NCI-H510A (cell line): ENCODE data around the gene GUK1.
"Not testable (repeated sequence)": the region's sequence is repeated elsewhere in the genome, so short reads cannot be mapped to it uniquely, and the experiment has no call there.

Experiments used
- DNase-seq: peaks from one replicate; lab custom pipeline; 2025; lab: John Stamatoyannopoulos, UW

GUK1 gene

DNA sequence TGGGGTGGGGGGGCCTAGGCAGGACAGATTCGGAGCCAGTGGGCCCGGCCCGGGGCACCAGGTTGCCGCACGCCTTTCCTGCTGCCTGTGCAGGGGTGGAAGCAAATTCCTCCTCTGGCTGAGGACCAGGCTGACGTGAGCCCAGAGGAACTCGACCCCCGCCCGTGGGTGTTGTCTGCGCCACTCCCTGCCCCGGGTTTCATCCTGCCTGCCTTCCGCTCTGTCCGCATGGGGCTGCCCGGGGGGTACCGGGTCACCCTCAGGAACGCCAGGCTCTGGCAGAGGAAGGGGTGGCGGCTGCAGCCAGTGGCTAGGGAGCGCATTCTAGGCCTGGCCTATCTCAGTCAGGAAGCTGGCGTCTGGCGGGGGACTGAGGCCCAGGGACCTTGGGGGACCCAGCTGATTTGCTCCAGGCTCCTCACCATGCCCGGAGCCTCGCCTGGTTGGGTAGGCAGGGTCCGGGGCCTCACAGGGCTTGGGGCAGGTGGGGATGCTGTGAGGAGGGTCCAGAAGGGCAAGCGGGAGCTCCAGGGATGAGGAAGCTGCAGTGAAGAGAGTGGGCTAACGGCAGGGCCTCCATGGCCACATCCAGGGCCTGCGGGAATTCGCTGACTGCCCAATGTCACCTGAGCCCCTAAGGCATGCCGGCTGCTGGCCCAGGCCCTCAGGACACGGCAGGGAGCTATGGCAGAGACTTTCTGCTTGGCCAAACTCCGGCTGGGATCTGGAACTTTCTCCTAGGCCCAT, 23.1 kb downstream of the GUK1 start:
- no peak for DNase-seq

GRCh38 chr1:228163776-228164519, 23.9 kb downstream of the GUK1 start:
- no peak for DNase-seq

- no peak for DNase-seq
Observed at GRCh38 chr1:228164561-228165371, 24.7 kb downstream of the GUK1 start.

- DNase-seq = peak; percentile 91
Observed at GRCh38 chr1:228165372-228166169, 25.5 kb downstream of the GUK1 start, which contains the start of gene IBA57. TSS of gene IBA57 (plus strand) at chr1:228165804. CDS start at chr1:228165817, 13 bp downstream.

DNA sequence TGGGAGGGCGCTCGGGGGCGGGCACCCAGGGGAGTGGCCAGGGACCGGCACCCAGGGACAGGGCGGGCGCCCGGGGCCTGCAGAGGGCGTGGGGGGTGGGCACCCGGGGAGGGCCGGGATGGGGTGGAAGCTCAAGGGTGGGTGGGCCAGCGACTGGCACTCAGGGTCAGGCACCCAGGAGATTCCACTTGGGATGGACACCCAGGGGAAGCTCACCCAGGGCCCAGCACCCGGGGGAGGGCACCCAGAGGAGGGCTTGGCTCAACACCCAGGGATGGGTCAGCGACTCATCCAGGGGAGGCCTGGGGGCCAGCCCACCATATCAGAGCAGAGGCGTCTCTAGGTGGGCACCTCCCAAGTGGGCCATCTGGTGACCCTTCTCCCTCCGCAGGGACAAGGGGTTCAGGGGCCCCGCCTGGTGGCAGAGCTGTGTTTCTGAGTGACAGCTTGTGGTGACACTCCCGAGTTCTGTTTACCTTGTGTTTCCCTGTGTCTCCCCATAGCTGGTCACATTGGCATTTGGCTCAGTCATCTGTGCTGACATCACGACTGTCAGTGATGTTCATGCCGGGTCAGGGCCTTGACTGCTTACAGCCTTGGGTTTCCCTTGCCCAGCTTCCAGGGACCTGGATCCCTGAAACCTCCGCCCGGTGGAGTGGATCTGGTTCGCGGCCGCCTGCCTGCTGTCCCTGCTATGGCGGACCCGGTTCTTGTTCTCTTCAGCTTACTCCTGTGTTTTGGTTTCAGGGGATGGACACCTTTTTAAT, 26.3 kb downstream of the GUK1 start:
- peak; percentile 21 for DNase-seq

DNA sequence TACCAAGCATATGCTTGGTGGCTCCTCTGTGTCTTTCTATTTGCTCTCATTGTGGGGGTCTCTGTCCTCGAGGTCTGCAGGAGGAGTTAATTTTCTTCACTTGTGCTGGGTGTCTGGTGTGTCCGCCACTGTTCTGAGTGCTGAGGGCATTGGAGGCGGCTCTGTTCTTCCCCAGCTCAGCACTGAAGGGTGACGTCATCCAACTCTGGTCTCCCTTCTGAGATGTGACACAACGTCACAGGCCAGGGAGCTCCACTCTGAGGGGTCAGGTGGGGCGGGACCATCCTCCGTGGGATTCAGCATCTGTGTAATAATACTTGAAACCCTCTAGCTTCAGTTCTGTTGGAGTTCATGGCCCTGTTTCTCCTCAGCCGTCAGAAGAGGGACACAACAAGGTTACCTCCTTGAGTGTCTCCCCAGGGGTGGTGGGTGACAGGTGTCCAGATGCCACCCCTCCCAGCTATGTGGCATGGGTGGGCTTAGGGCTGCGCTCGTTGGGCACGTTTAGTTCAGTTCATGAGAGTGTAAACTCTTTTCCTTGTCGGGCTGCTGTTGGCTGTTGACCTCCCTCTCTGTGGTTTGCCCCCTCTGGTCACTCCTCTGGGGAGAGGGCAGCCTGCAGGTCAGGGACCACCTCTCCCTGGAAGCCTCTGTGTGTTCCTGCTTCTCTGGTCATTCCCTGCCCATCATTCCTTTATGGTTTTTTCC, 28.6 kb downstream of the GUK1 start:
- DNase-seq = no peak

- no peak for DNase-seq
Observed at GRCh38 chr1:228169345-228169744, 29.3 kb downstream of the GUK1 start.

DNA sequence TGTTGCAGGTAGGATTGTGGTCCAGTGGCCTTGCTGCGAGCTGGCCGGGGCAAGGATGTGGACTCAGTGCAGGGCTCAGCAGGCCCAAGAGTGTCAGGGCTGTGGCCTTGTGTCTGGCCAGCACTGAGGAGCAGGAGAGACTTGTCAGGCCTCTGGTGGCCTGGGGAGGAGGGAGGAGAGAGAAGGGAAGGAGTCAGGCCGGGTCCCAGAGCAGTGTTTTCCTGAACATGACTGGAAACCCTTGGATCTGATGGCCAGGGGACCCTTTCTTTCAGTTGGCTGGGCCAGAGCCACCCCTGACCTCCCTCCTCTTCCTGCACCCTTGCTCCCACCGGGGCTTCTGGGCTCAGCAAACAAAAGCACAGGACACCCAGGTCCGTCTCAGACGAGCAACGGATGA, 30.6 kb downstream of the GUK1 start:
- DNase-seq = no peak

- no peak for DNase-seq
Observed at GRCh38 chr1:228171221-228171891, 31.3 kb downstream of the GUK1 start.

GRCh38 chr1:228172591-228173527, 32.8 kb downstream of the GUK1 start:
- DNase-seq = no peak

- not testable (repeated sequence) for DNase-seq
Observed at GRCh38 chr1:228173528-228174481, 33.7 kb downstream of the GUK1 start.

GRCh38 chr1:228174482-228175315, 34.6 kb downstream of the GUK1 start:
- DNase-seq = no peak

GRCh38 chr1:228175316-228176023, 35.4 kb downstream of the GUK1 start:
- DNase-seq = no peak

GRCh38 chr1:228176024-228176395, 35.9 kb downstream of the GUK1 start:
- DNase-seq = no peak

GRCh38 chr1:228176461-228177182, 36.5 kb downstream of the GUK1 start:
- no peak for DNase-seq
